PC-3 (cell line): ENCODE results near the gene NOG.

ENCODE experiments used
- EZH2 ChIP-seq: fragments of 300-600 bp; sonication (generic); IDR thresholded peaks from one replicate; pipeline ENCODE4 v1.6.1; 2017; ENCODE audit warnings: antibody characterized with exemption, mild to moderate bottlenecking, low read length; ENCODE audit not compliant: unreplicated experiment
- EZH2phosphoT487 ChIP-seq: fragments of 300-600 bp; sonication (generic); IDR thresholded peaks from 2 replicates; pipeline ENCODE4 v1.6.1; 2018; ENCODE audit warnings: mild to moderate bottlenecking, antibody characterized with exemption, low read length, borderline replicate concordance
- TF ChIP-seq, protein P1 (sequence below): fragments of 300-600 bp; sonication (generic); conservative IDR thresholded peaks from 2 replicates; pipeline ENCODE4 v1.5.1; 2017; ENCODE audit warnings: antibody characterized with exemption, low read depth, mild to moderate bottlenecking, low read length

GRCh38 chr17:56616239-56616638 is 22.7 kb downstream of the NOG start:
- TF ChIP-seq EZH2 (no peak), EZH2phosphoT487 (no peak)
- TF ChIP-seq, protein P1, sequence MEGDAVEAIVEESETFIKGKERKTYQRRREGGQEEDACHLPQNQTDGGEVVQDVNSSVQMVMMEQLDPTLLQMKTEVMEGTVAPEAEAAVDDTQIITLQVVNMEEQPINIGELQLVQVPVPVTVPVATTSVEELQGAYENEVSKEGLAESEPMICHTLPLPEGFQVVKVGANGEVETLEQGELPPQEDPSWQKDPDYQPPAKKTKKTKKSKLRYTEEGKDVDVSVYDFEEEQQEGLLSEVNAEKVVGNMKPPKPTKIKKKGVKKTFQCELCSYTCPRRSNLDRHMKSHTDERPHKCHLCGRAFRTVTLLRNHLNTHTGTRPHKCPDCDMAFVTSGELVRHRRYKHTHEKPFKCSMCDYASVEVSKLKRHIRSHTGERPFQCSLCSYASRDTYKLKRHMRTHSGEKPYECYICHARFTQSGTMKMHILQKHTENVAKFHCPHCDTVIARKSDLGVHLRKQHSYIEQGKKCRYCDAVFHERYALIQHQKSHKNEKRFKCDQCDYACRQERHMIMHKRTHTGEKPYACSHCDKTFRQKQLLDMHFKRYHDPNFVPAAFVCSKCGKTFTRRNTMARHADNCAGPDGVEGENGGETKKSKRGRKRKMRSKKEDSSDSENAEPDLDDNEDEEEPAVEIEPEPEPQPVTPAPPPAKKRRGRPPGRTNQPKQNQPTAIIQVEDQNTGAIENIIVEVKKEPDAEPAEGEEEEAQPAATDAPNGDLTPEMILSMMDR: no peak
